GM23248 (cell line): ENCODE data around the gene TMEM184B. TPM values are rescaled to one million over a fixed set of nuclear protein-coding genes. Genes with fewer than 3 reads are reported as not detected.
A peak's percentile ranks its signal among the peaks of the same experiment; 100 is the strongest.

Source experiments
- DNase-seq: peaks from one replicate; pipeline ENCODE4 v3.0.0-alpha.2; 2015
- H2AFZ ChIP-seq: fragments of 200-600 bp; sonication (generic); 2 replicates; pipeline ENCODE4 v1.6.1; 2016; ENCODE audit warnings: antibody characterized with exemption
- H3F3A ChIP-seq: fragments of 200-600 bp; sonication (generic); 2 replicates; pipeline ENCODE4 v1.6.1; 2016; ENCODE audit warnings: mild to moderate bottlenecking, antibody characterized with exemption, mixed run types; ENCODE audit not compliant: insufficient read depth
- H3K27ac ChIP-seq: fragments of 200-600 bp; sonication (generic); 2 replicates; pipeline ENCODE4 v1.5.1; 2016; ENCODE audit warnings: mild to moderate bottlenecking
- H3K27me3 ChIP-seq: fragments of 200-600 bp; sonication (generic); replicated peaks from 2 replicates; pipeline ENCODE4 v1.6.1; 2016; ENCODE audit warnings: mild to moderate bottlenecking; ENCODE audit not compliant: insufficient read depth
- H3K36me3 ChIP-seq: fragments of 200-600 bp; sonication (generic); 2 replicates; pipeline ENCODE4 v1.6.1; 2016; ENCODE audit warnings: low read depth, mild to moderate bottlenecking
- H3K4me1 ChIP-seq: fragments of 200-600 bp; sonication (generic); 2 replicates; pipeline ENCODE4 v1.6.1; 2016; ENCODE audit warnings: mild to moderate bottlenecking; ENCODE audit not compliant: insufficient read depth
- H3K4me2 ChIP-seq: fragments of 200-600 bp; sonication (generic); one replicate; pipeline ENCODE4 v1.6.1; 2016; ENCODE audit warnings: mild to moderate bottlenecking; ENCODE audit not compliant: unreplicated experiment
- H3K4me3 ChIP-seq: fragments of 200-600 bp; sonication (generic); 2 replicates; pipeline ENCODE4 v1.5.1; 2016; ENCODE audit warnings: mild to moderate bottlenecking
- H3K79me2 ChIP-seq: fragments of 200-600 bp; sonication (generic); 2 replicates; pipeline ENCODE4 v1.6.1; 2016; ENCODE audit warnings: mild to moderate bottlenecking; ENCODE audit not compliant: insufficient read depth
- H3K9ac ChIP-seq: fragments of 200-600 bp; sonication (generic); 2 replicates; pipeline ENCODE4 v1.6.1; 2016; ENCODE audit warnings: mild to moderate bottlenecking
- H3K9me2 ChIP-seq: fragments of 200-600 bp; sonication (generic); 2 replicates; pipeline ENCODE4 v1.6.1; 2016; ENCODE audit warnings: mixed run types, mild to moderate bottlenecking, moderate library complexity; ENCODE audit not compliant: insufficient read depth
- H3K9me3 ChIP-seq: fragments of 200-600 bp; sonication (generic); one replicate; pipeline ENCODE4 v1.6.1; 2017; ENCODE audit warnings: low read depth
- H4K20me1 ChIP-seq: fragments of 200-600 bp; sonication (generic); 2 replicates; pipeline ENCODE4 v1.6.0; 2016; ENCODE audit not compliant: insufficient read depth
- EZH2 ChIP-seq: fragments of 200-600 bp; sonication (generic); IDR thresholded peaks from 2 replicates; pipeline ENCODE4 v1.6.1; 2018; ENCODE audit warnings: antibody characterized with exemption, mild to moderate bottlenecking; ENCODE audit not compliant: insufficient read depth, poor library complexity, severe bottlenecking
- EZH2phosphoT487 ChIP-seq: fragments of 200-600 bp; sonication (generic); IDR thresholded peaks from 2 replicates; pipeline ENCODE4 v1.6.1; 2018; ENCODE audit warnings: antibody characterized with exemption, moderate library complexity, mild to moderate bottlenecking, low read depth; ENCODE audit not compliant: insufficient read depth
- WGBS, 2 experiments: methylation state at CpG; one replicate each; pipeline ENCODE4 v1.1.6; 2015 to 2017; ENCODE audit warnings: low lambda C conversion rate in 2 of 2, low coverage in 1 of 2; ENCODE audit errors: missing lambda C conversion rate in 2 of 2; 5-methylcytosine and 5-hydroxymethylcytosine counted together
- in situ Hi-C: fragments of 300-500 bp; cut with MboI; formaldehyde crosslinking; loops from 2 replicates; pipeline ENCODE4 v1.15.0; 2020
- polyA plus RNA-seq: library from polyadenylated mRNA; unstranded; fragments of >200 nt; fragmentation: Nextera tagmentation; extraction: Ambion mirVana; gene quantifications from 2 replicates; pipeline ENCODE4 v1.2.1, GENCODE V29; 2016
- total RNA-seq: library from RNA; depleted of rRNA; stranded (reverse); fragments of >200 nt; shearing (Covaris generic); gene quantifications from 2 replicates; pipeline ENCODE4 v1.2.3, GENCODE V29; 2014

Gene TMEM184B
- total and polyA plus RNA-seq, 2 experiments from 2014 or later, result 83.7 to 91.0 TPM

- Histone ChIP-seq H3K4me3 (no peak overlapping the region), H3K36me3 (peaks cover 11% of the 10 kb centered on the region; the same call in 1 of the 2 replicates), H3K9ac (no peak overlapping the region), H2AFZ (no peak overlapping the region), H3K79me2 (peaks cover 58% of the 10 kb centered on the region), H3K27ac (no peak overlapping the region), H3K9me2 (no peaks in the 10 kb centered on the region), H4K20me1 (0 out of 2 replicates have a peak, but pooled peaks cover 3% of the 10 kb centered on the region), H3K4me1 (peaks cover 23% of the 10 kb centered on the region), H3K9me3 (no peaks in the 10 kb centered on the region), H3F3A (peaks cover 22% of the 10 kb centered on the region), H3K27me3 (no peaks in the 10 kb centered on the region), H3K4me2 (no peak overlapping the region)
- no peak for DNase-seq
- TF ChIP-seq EZH2, result no peak
- TF ChIP-seq EZH2phosphoT487, result no peak
- in situ Hi-C loops, result no loop called here
- WGBS, 2 experiments, result 79 to 82% methylated on average over 4 of the region's 4 CpGs
These were observed 28.7 kb downstream of the TMEM184B start for GRCh38 chr22:38244106-38244505.

GRCh38 chr22:38243007-38243765 lies 29.6 kb downstream of the TMEM184B start:
- no peaks in the 10 kb centered on the region for H4K20me1 ChIP-seq
- H3F3A ChIP-seq, result peaks cover 29% of the 10 kb centered on the region
- H3K27me3 ChIP-seq, result no peaks in the 10 kb centered on the region
- H3K9me2 ChIP-seq, result no peaks in the 10 kb centered on the region
- H3K4me2 ChIP-seq, result no peak overlapping the region
- TF ChIP-seq EZH2, result no peak
- no peak for TF ChIP-seq EZH2phosphoT487
- in situ Hi-C loops, result no loop called here
- H3K27ac ChIP-seq, result no peak overlapping the region
- peaks cover 30% of the 10 kb centered on the region for H3K4me1 ChIP-seq
- H3K9ac ChIP-seq, result no peak overlapping the region
- no peaks in the 10 kb centered on the region for H3K9me3 ChIP-seq
- no peak overlapping the region for H3K4me3 ChIP-seq
- peaks cover 11% of the 10 kb centered on the region; the same call in 1 of the 2 replicates for H3K36me3 ChIP-seq
- peaks cover 49% of the 10 kb centered on the region for H3K79me2 ChIP-seq
- WGBS, 2 experiments, result 71% methylated on average over 19 to 20 of the region's 20 CpGs
- no peak for DNase-seq
- no peak overlapping the region for H2AFZ ChIP-seq

GRCh38 chr22:38240734-38241252 lies 32.0 kb downstream of the TMEM184B start:
- Histone ChIP-seq H3K4me2 (peak overlapping the region; percentile 6), H3K79me2 (peaks cover 47% of the 10 kb centered on the region), H3K9me2 (no peaks in the 10 kb centered on the region), H3K9me3 (no peaks in the 10 kb centered on the region), H2AFZ (no peak overlapping the region), H3F3A (peaks cover 38% of the 10 kb centered on the region), H3K9ac (peak overlapping the region; percentile 95), H3K4me1 (peaks cover 35% of the 10 kb centered on the region), H3K36me3 (peaks cover 12% of the 10 kb centered on the region; the same call in 1 of the 2 replicates), H3K27me3 (no peaks in the 10 kb centered on the region), H4K20me1 (no peaks in the 10 kb centered on the region), H3K27ac (peak overlapping the region; percentile 100), H3K4me3 (no peak overlapping the region)
- in situ Hi-C loops, result no loop called here
- peak; percentile 93 for DNase-seq
- 31 to 38% methylated on average over 6 of the region's 6 CpGs for WGBS, 2 experiments
- TF ChIP-seq EZH2phosphoT487 (no peak), EZH2 (no peak)

- peak overlapping the region; percentile 95 for H3K9ac ChIP-seq
- peaks cover 38% of the 10 kb centered on the region for H3F3A ChIP-seq
- H3K9me3 ChIP-seq, result no peaks in the 10 kb centered on the region
- in situ Hi-C loops, result no loop called here
- H3K36me3 ChIP-seq, result peaks cover 15% of the 10 kb centered on the region; the same call in 1 of the 2 replicates
- DNase-seq, result peak; percentile 98
- no peaks in the 10 kb centered on the region for H3K27me3 ChIP-seq
- H3K79me2 ChIP-seq, result peaks cover 53% of the 10 kb centered on the region
- peak overlapping the region; percentile 48 for H3K4me3 ChIP-seq
- H4K20me1 ChIP-seq, result no peaks in the 10 kb centered on the region
- H3K9me2 ChIP-seq, result no peaks in the 10 kb centered on the region
- WGBS, 2 experiments, result 0 to 2% methylated on average over 14 of the region's 14 CpGs
- peak overlapping the region; percentile 100 for H3K27ac ChIP-seq
- H3K4me1 ChIP-seq, result peaks cover 46% of the 10 kb centered on the region
- no peak overlapping the region for H2AFZ ChIP-seq
- TF ChIP-seq EZH2 (no peak), EZH2phosphoT487 (no peak)
- H3K4me2 ChIP-seq, result peak overlapping the region; percentile 85
These were observed 33.6 kb downstream of the TMEM184B start for GRCh38 chr22:38239101-38239761.
